BE2C (cell line): ENCODE data around the gene IL1RL1. TPM values are rescaled to one million over a fixed set of nuclear protein-coding genes. Genes with fewer than 3 reads are reported as not detected.

Source experiments
- DNase-seq: peaks from one replicate; pipeline ENCODE4 v3.0.0-alpha.2; 2020
- H3K27me3 ChIP-seq: fragments of 250-450 bp; sonication (Bioruptor Pico); 2 replicates; pipeline ENCODE4 v1.5.1; 2020; ENCODE audit warnings: mild to moderate bottlenecking
- H3K36me3 ChIP-seq: fragments of 250-450 bp; sonication (Bioruptor Pico); 2 replicates; pipeline ENCODE4 v1.5.1; 2020; ENCODE audit warnings: mild to moderate bottlenecking
- H3K4me1 ChIP-seq: fragments of 250-450 bp; sonication (Bioruptor Pico); 2 replicates; pipeline ENCODE4 v1.5.1; 2020
- H3K4me3 ChIP-seq: 2 replicates; pipeline ENCODE4 v1.5.1; 2011; ENCODE audit warnings: low read depth, low read length
- H3K9me3 ChIP-seq: fragments of 250-450 bp; sonication (Bioruptor Pico); 2 replicates; pipeline ENCODE4 v1.5.1; 2020
- polyA plus RNA-seq: library from polyadenylated mRNA; unstranded; fragments of >200 nt; gene quantifications from one replicate; pipeline ENCODE4 v1.2.1, GENCODE V29; 2012; ENCODE audit warnings: low read depth, missing spikeins; ENCODE audit not compliant: insufficient read length, insufficient read depth
- TF ChIP-seq, protein P1 (sequence below): IDR thresholded peaks from 2 replicates; pipeline ENCODE4 v1.5.1; 2012; ENCODE audit warnings: mild to moderate bottlenecking, low read depth, low read length

The IL1RL1 gene
- not detected for polyA plus RNA-seq

- Histone ChIP-seq H3K4me1 (no peaks in the 10 kb centered on the region), H3K36me3 (no peaks in the 10 kb centered on the region)
These were observed at the start of gene IL1RL1 for GRCh38 chr2:102310964-102311640. IL1RL1 (plus strand) TSS chr2:102311563; CDS start chr2:102338265, 26,702 bp downstream.

DNA sequence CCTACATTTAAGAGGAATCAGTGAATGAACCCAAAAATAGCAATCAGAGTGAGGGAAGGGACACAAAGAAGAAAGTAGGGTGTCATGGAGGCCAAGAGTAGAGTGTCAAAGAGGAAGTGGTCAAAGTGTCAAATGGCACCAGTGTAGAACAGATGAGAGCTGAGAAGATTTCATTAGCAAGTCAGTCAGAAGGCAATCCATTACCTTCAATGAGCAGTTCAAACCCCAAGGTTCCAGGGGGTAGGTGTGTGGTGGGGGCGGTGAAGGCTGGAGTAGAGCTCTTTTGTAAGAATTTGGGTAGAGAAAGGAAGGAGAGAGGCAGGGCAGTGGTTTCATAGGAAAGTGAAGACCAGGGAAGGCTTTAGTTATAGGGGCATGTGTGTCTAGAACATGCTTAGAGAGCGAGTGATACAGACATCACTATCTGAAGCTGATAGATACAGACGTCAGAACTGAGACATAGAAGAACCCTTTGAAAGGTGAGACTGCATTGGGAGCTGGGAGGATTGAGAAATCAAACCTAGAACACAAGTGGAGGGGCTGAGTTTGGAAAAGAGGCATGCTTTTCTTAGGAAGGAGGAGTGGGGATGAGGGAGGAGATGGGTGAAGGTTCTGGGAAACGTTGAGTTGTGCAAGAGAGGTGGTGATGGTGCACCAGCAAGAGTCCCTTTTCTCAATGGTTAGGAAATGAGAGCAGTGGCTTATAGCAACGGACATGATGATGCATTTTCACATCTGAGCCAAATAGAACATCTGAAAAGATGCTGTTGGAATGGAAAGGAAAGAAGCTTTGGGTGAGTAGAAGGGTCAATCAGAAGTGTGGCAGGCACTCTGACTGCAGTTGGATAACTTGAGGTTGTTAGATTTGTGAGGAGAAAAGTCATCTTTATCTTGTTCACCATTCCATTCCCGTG lies 48.9 kb upstream of the IL1RL1 start:
- TF ChIP-seq, protein P1, sequence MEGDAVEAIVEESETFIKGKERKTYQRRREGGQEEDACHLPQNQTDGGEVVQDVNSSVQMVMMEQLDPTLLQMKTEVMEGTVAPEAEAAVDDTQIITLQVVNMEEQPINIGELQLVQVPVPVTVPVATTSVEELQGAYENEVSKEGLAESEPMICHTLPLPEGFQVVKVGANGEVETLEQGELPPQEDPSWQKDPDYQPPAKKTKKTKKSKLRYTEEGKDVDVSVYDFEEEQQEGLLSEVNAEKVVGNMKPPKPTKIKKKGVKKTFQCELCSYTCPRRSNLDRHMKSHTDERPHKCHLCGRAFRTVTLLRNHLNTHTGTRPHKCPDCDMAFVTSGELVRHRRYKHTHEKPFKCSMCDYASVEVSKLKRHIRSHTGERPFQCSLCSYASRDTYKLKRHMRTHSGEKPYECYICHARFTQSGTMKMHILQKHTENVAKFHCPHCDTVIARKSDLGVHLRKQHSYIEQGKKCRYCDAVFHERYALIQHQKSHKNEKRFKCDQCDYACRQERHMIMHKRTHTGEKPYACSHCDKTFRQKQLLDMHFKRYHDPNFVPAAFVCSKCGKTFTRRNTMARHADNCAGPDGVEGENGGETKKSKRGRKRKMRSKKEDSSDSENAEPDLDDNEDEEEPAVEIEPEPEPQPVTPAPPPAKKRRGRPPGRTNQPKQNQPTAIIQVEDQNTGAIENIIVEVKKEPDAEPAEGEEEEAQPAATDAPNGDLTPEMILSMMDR, result no peak
- H3K36me3 ChIP-seq, result no peaks in the 10 kb centered on the region
- H3K4me1 ChIP-seq, result no peaks in the 10 kb centered on the region
- H3K9me3 ChIP-seq, result no peaks in the 10 kb centered on the region
- no peak overlapping the region for H3K4me3 ChIP-seq
- no peaks in the 10 kb centered on the region for H3K27me3 ChIP-seq
- DNase-seq, result no peak

More at GRCh38 chr2:102310964-102311640, at the start of gene IL1RL1:
- no peak for DNase-seq
- TF ChIP-seq, protein P1, result no peak
- no peaks in the 10 kb centered on the region for H3K9me3 ChIP-seq
- H3K27me3 ChIP-seq, result no peaks in the 10 kb centered on the region
- no peak within 1 kb of the TSS for H3K4me3 ChIP-seq

GRCh38 chr2:102264952-102265351 lies 46.4 kb upstream of the IL1RL1 start:
- H3K4me3 ChIP-seq, result no peak overlapping the region
- H3K9me3 ChIP-seq, result no peaks in the 10 kb centered on the region
- H3K27me3 ChIP-seq, result no peaks in the 10 kb centered on the region
- DNase-seq, result no peak
- TF ChIP-seq, protein P1, result no peak
- no peaks in the 10 kb centered on the region for H3K36me3 ChIP-seq
- no peaks in the 10 kb centered on the region for H3K4me1 ChIP-seq

GRCh38 chr2:102266204-102266603 lies 45.2 kb upstream of the IL1RL1 start:
- Histone ChIP-seq H3K4me3 (no peak overlapping the region), H3K27me3 (no peaks in the 10 kb centered on the region), H3K9me3 (no peaks in the 10 kb centered on the region), H3K36me3 (no peaks in the 10 kb centered on the region), H3K4me1 (no peaks in the 10 kb centered on the region)
- TF ChIP-seq, protein P1, result no peak
- no peak for DNase-seq

DNA sequence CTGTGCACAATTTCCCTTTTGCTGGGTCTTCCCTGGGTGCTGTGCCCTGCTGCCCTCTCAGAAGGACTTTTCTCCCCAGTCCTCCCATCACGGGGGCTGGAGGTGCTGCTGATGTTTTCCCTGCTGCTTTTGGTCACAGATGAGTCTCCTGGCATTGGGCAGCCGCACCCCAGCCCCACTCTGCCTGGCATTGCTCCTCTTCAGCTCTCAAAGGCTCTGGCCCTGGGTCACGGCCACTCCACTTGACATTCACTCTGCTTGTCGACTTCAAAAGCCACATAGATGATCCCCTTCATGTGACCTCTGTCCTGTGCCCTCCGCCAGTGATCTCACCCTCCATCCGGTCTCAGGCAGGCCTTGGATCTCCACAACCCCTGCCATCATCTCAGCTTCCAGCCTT lies 43.6 kb upstream of the IL1RL1 start:
- Histone ChIP-seq H3K36me3 (no peaks in the 10 kb centered on the region), H3K4me3 (no peak overlapping the region), H3K27me3 (no peaks in the 10 kb centered on the region), H3K4me1 (no peaks in the 10 kb centered on the region), H3K9me3 (no peaks in the 10 kb centered on the region)
- TF ChIP-seq, protein P1, result no peak
- DNase-seq, result no peak
